HG03196 (cell line): Measurements from ENCODE around the gene TARBP1.

ENCODE experiments used
- ATAC-seq: cut with Tn5 transposase; IDR thresholded peaks from one replicate; pipeline ENCODE4 v1.9.1; 2021; ENCODE audit not compliant: unreplicated experiment

TARBP1 gene

DNA sequence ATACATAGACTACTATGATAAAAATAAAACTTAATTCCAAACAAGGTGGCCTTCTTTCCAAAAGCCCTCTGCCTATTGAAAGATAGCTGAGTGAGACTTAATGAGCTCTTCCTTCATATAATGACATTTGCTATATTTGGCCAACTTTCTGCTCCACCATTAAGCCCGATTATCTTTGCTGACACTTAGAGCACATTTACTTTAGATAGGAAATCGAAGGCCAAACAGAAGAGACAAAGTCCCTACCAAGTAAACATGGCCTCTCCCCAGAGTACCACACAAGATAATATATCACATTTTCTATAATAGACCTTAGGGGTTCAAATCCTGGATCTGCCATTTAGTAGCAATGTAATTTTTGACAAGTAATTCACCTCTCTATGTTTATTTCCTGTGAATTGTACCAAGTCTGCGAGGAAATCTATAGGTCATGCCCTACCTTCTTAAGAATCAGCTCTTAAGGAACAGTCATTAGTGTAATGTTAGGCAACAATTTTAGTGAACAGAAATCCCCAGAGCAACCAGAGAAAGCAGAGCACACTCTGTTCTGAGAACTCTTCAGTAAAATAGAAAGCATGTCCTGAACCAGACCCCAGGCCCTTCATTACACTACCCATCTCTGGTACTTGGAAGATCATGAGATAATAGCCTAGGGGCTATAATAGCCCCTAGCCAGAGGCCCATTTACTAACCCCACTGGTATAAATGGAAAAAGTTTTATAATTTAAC lies 123.0 kb downstream of the TARBP1 start:
- no peak for ATAC-seq

DNA sequence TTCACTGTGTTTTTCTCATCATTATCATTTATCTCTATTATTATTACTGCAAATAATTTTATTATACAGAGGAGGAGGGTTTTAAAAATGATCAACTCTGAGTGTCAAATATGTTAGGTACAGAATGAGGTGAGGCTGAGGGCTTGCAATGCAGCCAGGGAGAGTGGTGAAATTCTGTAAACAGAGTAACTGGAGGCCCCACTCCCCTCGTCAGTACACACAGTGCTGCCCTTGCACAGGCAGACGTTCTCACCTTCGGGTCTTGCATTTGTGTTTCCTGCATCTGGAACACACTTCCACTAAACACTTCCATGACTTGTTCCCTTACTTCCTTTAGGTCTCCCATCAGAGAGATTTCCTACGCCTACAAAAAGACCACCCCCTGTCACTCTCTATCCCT lies 130.0 kb downstream of the TARBP1 start:
- ATAC-seq = no peak

DNA sequence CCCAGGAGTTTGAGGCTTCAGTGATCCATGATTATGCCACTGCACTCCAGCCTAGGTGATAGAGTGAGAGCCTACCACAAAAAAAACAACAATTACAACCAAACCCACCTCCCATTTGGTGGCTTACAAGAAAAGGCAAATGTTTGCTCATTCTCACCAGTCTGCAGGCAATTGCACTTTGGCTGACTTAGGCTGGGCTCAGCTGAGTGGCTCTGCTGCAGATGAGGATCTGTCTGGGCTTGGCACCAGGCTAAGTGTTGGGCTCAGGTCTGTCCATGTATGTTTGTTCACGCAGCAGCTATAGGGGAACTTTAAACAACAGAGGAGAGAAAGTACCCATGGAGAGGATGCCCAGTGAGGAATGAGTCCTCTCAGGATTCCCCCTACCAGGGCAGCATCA lies 133.7 kb downstream of the TARBP1 start:
- no peak for ATAC-seq

DNA sequence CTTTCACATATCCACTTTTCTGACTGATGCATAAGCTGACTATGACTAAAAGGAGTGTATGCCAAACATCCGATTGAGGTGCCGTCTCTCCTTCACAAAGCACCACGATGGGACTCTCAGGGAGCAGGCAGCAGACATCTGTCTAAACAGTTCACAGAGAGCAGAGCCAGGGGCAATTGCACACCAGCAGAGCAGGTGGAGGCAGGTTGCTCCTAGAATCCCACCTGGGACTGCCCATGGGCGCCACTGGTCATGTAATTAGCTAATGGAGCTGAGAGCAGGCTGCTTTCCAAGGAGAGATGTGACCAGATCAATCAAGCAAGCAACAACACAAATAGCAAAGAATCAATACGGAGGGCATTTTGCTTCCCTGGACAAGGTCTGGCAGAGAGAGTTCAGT lies 136.2 kb downstream of the TARBP1 start:
- ATAC-seq = no peak
